GM12878 (cell line): ENCODE data around the gene QRFP. TPM values are rescaled to one million over a fixed set of nuclear protein-coding genes. Genes with fewer than 3 reads are reported as not detected.

Experiments used
- ATAC-seq: fragments of 200-7000 bp; cut with Tn5 transposase; 3 replicates; pipeline ENCODE4 v1.9.1; 2020; ENCODE audit warnings: mild to moderate bottlenecking, moderate library complexity
- BruUV-seq: library from RNA; stranded (reverse); fragments of 400-500 nt; replicated peaks from 2 replicates; lab custom pipeline; 2021; lab: Mats Ljungman, UMichigan
- CTCF ChIA-PET: fragments of 300-600 bp; sonication (Branson Sonifier 250); formaldehyde crosslinking; extraction: SDS; loops from one replicate; lab custom pipeline; 2021; ENCODE audit warnings: inconsistent platforms; lab: Yijun Ruan, JAX
- POLR2A ChIA-PET: fragments of 350-600 bp; formaldehyde crosslinking; extraction: SDS; loops from one replicate; lab custom pipeline; 2021; ENCODE audit warnings: inconsistent platforms; lab: Charles Lee
- RAD21 ChIA-PET: fragments of 300-600 bp; sonication (Branson Sonifier 250); formaldehyde crosslinking; loops from one replicate; lab custom pipeline; 2023; ENCODE audit warnings: antibody characterized with exemption; ENCODE audit not compliant: unreplicated experiment; lab: Charles Lee
- SMC1A ChIA-PET: fragments of 300-600 bp; sonication (Branson Sonifier 250); formaldehyde crosslinking; loops from one replicate; lab custom pipeline; 2023; ENCODE audit not compliant: unreplicated experiment, uncharacterized antibody; lab: Charles Lee
- DNase-seq: peaks from one replicate; pipeline ENCODE4 v3.0.0-alpha.2; 2011; ENCODE audit warnings: low read depth, low spot score
- FAIRE-seq: peaks from 3 replicates; lab custom pipeline; 2011; peaks lifted over from hg19 to GRCh38; lab: Jason Lieb, UNC
- H2AFZ ChIP-seq: 2 replicates; pipeline ENCODE4 v1.6.0; 2011; ENCODE audit warnings: low read depth, low read length, control low read depth; ENCODE audit not compliant: control insufficient read depth
- H3K27ac ChIP-seq: 2 replicates; pipeline ENCODE4 v1.5.1; 2011; ENCODE audit warnings: control low read depth; ENCODE audit not compliant: control insufficient read depth, insufficient read depth
- H3K27me3 ChIP-seq, 2 experiments: replicated peaks in 1 of 2; 2 replicates each; pipeline versions ENCODE4 v1.6.0 to v1.6.1; 2011; ENCODE audit warnings: low read length in 1 of 2; ENCODE audit not compliant: control insufficient read depth in 2 of 2, insufficient read depth in 2 of 2
- H3K36me3 ChIP-seq, 2 experiments: 2 replicates each; pipeline ENCODE4 v1.5.1; 2011; ENCODE audit warnings: low read length in 1 of 2; ENCODE audit not compliant: control insufficient read depth in 2 of 2, insufficient read depth in 2 of 2
- H3K4me1 ChIP-seq: 2 replicates; pipeline ENCODE4 v1.6.1; 2011; ENCODE audit warnings: mild to moderate bottlenecking, low read length, moderate library complexity, mixed read lengths; ENCODE audit not compliant: control insufficient read depth, insufficient read depth
- H3K4me2 ChIP-seq: 2 replicates; pipeline ENCODE4 v1.6.0; 2011; ENCODE audit warnings: control low read depth; ENCODE audit not compliant: control insufficient read depth, insufficient read depth
- H3K4me3 ChIP-seq: fragments of 200-600 bp; sonication (generic); 2 replicates; pipeline ENCODE4 v1.5.1; 2016
- H3K79me2 ChIP-seq: 2 replicates; pipeline ENCODE4 v1.6.0; 2011; ENCODE audit warnings: low read length; ENCODE audit not compliant: control insufficient read depth, insufficient read depth
- H3K9ac ChIP-seq: 2 replicates; pipeline ENCODE4 v1.8.0; 2011; ENCODE audit warnings: low read length, control low read depth, mixed read lengths; ENCODE audit not compliant: control insufficient read depth, insufficient read depth
- H3K9me3 ChIP-seq: replicated peaks from 3 replicates; pipeline ENCODE4 v1.5.1; 2011; ENCODE audit warnings: mild to moderate bottlenecking, low read length; ENCODE audit not compliant: control insufficient read depth, insufficient read depth
- H4K20me1 ChIP-seq: 2 replicates; pipeline ENCODE4 v1.6.0; 2011; ENCODE audit not compliant: control insufficient read depth, insufficient read depth
- MXI1 ChIP-seq: fragments of 150-350 bp; IDR thresholded peaks from 2 replicates; pipeline ENCODE4 v1.6.1; 2011; ENCODE audit warnings: low read depth, mild to moderate bottlenecking, inconsistent platforms, low read length, improper control_type of control experiment
- NBN ChIP-seq: fragments of 450-650 bp; IDR thresholded peaks from 2 replicates; pipeline ENCODE4 v1.6.1; 2016
- PAX5 ChIP-seq: IDR thresholded peaks from 2 replicates; pipeline ENCODE4 v1.6.1; 2011; ENCODE audit warnings: low read depth, low read length, borderline replicate concordance
- RB1 ChIP-seq: fragments of 450-650 bp; formaldehyde crosslinking; IDR thresholded peaks from 2 replicates; pipeline ENCODE4 v1.6.1; 2017; ENCODE audit warnings: mild to moderate bottlenecking, borderline replicate concordance
- TBL1XR1 ChIP-seq: IDR thresholded peaks from 2 replicates; pipeline ENCODE4 v1.6.1; 2012; ENCODE audit warnings: low read depth, low read length, improper control_type of control experiment
- ZNF384 ChIP-seq: IDR thresholded peaks from 2 replicates; pipeline ENCODE4 v1.6.1; 2012; ENCODE audit warnings: low read depth, mild to moderate bottlenecking, low read length, improper control_type of control experiment, borderline replicate concordance
- WGBS: methylation state at CpG from one replicate; pipeline ENCODE4 v1.1.6; 2016; ENCODE audit warnings: low lambda C conversion rate; ENCODE audit not compliant: insufficient replicate concordance, insufficient coverage; ENCODE audit errors: missing lambda C conversion rate; 5-methylcytosine and 5-hydroxymethylcytosine counted together
- in situ Hi-C: fragments of 300-500 bp; cut with MboI; formaldehyde crosslinking; loops from 9 replicates; pipeline ENCODE4 v1.14.3; 2018; ENCODE audit warnings: mixed read lengths
- intact Hi-C: fragments of 100-400 bp; cut with micrococcal nuclease; formaldehyde crosslinking; loops from one replicate; pipeline ENCODE4 v1.14.2; 2022; ENCODE audit not compliant: unreplicated experiment
- polyA plus RNA-seq, 11 experiments: library from polyadenylated mRNA; depleted of rRNA in 4 of 11; unstranded in 6 of 11; stranded (reverse) in 5 of 11; fragments of >200 nt; fragmentation: Nextera tagmentation in 4 of 11; fragmentation: Illumina TruSeq in 1 of 11; extraction: Ambion mirVana in 4 of 11; extraction: Trizol in 1 of 11; gene quantifications; 1 replicate in 1 of 11; 2 replicates in 10 of 11; pipeline versions ENCODE4 v1.2.1 to v1.2.3, GENCODE V29; 2011 to 2016; ENCODE audit warnings: inconsistent platforms in 2 of 11, missing spikeins in 2 of 11, low read depth in 1 of 11
- total RNA-seq, 4 experiments: library from RNA; depleted of rRNA in 3 of 4; stranded (reverse); fragments of >200 nt in 3 of 4; fragmentation: Illumina TruSeq in 1 of 4; extraction: Trizol in 1 of 4; gene quantifications; 2 replicates each; pipeline versions ENCODE4 v1.2.1 to v1.2.3, GENCODE V29; 2013 to 2021
- TF ChIP-seq, protein P1 (sequence below): IDR thresholded peaks from 2 replicates; pipeline ENCODE4 v1.6.1; 2011; ENCODE audit warnings: borderline replicate concordance, low read depth, mild to moderate bottlenecking, moderate library complexity, mixed read lengths, low read length; ENCODE audit not compliant: insufficient read depth; ENCODE audit errors: extremely low read length

Gene QRFP
- total and polyA plus RNA-seq, 10 of the 15 experiments (the other 5 are each of a cell fraction or from before 2014, with no cell fraction given) = not detected

DNA sequence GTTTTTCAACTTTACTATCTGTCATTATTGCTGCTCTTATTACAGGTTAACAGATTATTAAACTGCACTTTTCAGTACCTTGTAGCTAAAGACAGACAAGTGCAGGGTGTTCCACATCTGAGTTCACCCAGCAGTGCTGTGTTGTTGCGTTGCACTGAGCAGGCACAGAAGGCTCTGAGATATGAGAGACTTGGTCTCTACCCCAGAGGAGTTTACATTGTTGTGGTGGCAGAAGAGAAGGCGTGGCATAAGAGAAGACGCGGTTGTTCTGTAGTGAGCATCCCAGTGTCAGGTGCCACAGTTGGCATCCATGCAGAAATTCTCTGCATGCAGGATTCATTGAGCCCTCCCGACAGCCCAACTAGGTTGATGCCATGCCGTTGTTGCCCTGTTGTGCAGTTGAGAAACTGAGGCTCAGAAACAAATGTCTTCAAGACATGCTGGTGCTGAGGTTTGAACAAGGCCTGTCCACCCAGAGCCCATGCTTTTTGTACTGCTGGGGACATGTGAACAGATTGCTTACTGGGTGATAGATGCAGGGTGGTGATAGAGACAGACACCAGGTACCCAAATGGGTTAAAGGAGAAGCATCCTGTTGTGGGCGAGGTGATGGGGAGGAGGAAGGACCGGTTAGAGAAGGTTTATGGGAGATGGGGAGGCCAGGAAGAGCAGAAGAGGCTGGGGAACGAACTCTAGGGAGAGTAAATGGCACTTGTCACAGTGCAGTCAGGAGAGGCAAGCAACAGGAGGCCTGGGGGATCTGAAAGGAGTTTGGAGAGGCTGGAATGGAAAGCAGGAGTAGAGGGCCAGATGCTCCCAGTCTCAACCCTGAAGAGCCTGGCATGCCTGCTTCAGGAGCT is 53.3 kb downstream of the QRFP start:
- Histone ChIP-seq H3K4me3 (no peak overlapping the region), H3K4me1 (no peaks in the 10 kb centered on the region; the same call in 1 of the 2 replicates), H3K79me2 (peaks cover 28% of the 10 kb centered on the region), H3K27ac (no peak overlapping the region), H4K20me1 (no peaks in the 10 kb centered on the region), H2AFZ (no peak overlapping the region), H3K36me3 (no peaks in the 10 kb centered on the region; a peak in 1 of 4 replicates), H3K27me3 (no peaks in the 10 kb centered on the region), H3K4me2 (no peak overlapping the region), H3K9me3 (no peaks in the 10 kb centered on the region), H3K9ac (no peak overlapping the region)
- no peak for ATAC-seq
- no peak for DNase-seq
- WGBS = 93% methylated on average over 9 of the region's 9 CpGs
- FAIRE-seq = no peak
- in situ Hi-C loops (no loop called here), intact Hi-C loops (no loop called here)
- no TSS peak for BruUV-seq
- RAD21 ChIA-PET = no interaction called here
- CTCF ChIA-PET = interaction anchor here (1.3 kb wide), 1 partner anchor 24 kb away, joined by 4 read pairs; no protein-coding TSS in a partner anchor
- POLR2A ChIA-PET = no interaction called here
- TF ChIP-seq MXI1 = no peak
- no peak for TF ChIP-seq TBL1XR1
- TF ChIP-seq NBN = no peak
- TF ChIP-seq, protein P1, sequence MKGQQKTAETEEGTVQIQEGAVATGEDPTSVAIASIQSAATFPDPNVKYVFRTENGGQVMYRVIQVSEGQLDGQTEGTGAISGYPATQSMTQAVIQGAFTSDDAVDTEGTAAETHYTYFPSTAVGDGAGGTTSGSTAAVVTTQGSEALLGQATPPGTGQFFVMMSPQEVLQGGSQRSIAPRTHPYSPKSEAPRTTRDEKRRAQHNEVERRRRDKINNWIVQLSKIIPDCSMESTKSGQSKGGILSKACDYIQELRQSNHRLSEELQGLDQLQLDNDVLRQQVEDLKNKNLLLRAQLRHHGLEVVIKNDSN = no peak
- no peak for TF ChIP-seq ZNF384
- TF ChIP-seq PAX5 = no peak
- TF ChIP-seq RB1 = no peak
- SMC1A ChIA-PET = interaction anchor here (0.7 to 1.7 kb wide), 4 partner anchors 22 to 75 kb away, joined by 3 to 4 read pairs (median 3); no protein-coding TSS in a partner anchor

Other genes starting within 250 kb of the QRFP start
- gene PRDM12, start 232.2 kb downstream of the QRFP start, total RNA-seq (2014; rRNA removed) = not detected in 2 replicates
- not detected in 2 replicates for gene PRDM12, start 232.2 kb downstream of the QRFP start, total RNA-seq (2014; rRNA removed; fragmentation: Illumina TruSeq; extraction: Trizol)
- not detected in 2 replicates for gene PRDM12, start 232.2 kb downstream of the QRFP start, total RNA-seq (2021)
- gene PRDM12, start 232.2 kb downstream of the QRFP start, polyA plus RNA-seq (2011; rRNA removed) = not detected in 2 replicates
- not detected in 2 replicates for gene PRDM12, start 232.2 kb downstream of the QRFP start, polyA plus RNA-seq (2014; fragmentation: Illumina TruSeq; extraction: Trizol)
- not detected for gene PRDM12, start 232.2 kb downstream of the QRFP start, polyA plus RNA-seq (2014; fragmentation: Nextera tagmentation; extraction: Ambion mirVana)
- not detected in 2 replicates for gene PRDM12, start 232.2 kb downstream of the QRFP start, polyA plus RNA-seq (2014; rRNA removed)
- not detected for gene PRDM12, start 232.2 kb downstream of the QRFP start, polyA plus RNA-seq (2016; fragmentation: Nextera tagmentation; extraction: Ambion mirVana)
- gene EXOSC2, start 203.0 kb downstream of the QRFP start, total RNA-seq (2014; rRNA removed) = 39.3 and 42.9 TPM in 2 replicates
- 51.7 and 55.0 TPM in 2 replicates for gene EXOSC2, start 203.0 kb downstream of the QRFP start, total RNA-seq (2014; rRNA removed; fragmentation: Illumina TruSeq; extraction: Trizol)
- gene EXOSC2, start 203.0 kb downstream of the QRFP start, total RNA-seq (2021) = 45.6 and 53.2 TPM in 2 replicates
- 47.3 and 54.1 TPM in 2 replicates for gene EXOSC2, start 203.0 kb downstream of the QRFP start, polyA plus RNA-seq (2011; rRNA removed)
- gene EXOSC2, start 203.0 kb downstream of the QRFP start, polyA plus RNA-seq (2014; fragmentation: Illumina TruSeq; extraction: Trizol) = 52.0 and 64.1 TPM in 2 replicates
- gene EXOSC2, start 203.0 kb downstream of the QRFP start, polyA plus RNA-seq (2014; fragmentation: Nextera tagmentation; extraction: Ambion mirVana) = 10 to 100 TPM; 26.3 to 48.8 TPM
- 41.6 and 42.6 TPM in 2 replicates for gene EXOSC2, start 203.0 kb downstream of the QRFP start, polyA plus RNA-seq (2014; rRNA removed)
- gene EXOSC2, start 203.0 kb downstream of the QRFP start, polyA plus RNA-seq (2016; fragmentation: Nextera tagmentation; extraction: Ambion mirVana) = 10 to 100 TPM; 46.6 to 51.7 TPM
- 15.9 and 16.8 TPM in 2 replicates for gene ABL1, start 61.6 kb downstream of the QRFP start, total RNA-seq (2014; rRNA removed)
- 11.4 and 13.4 TPM in 2 replicates for gene ABL1, start 61.6 kb downstream of the QRFP start, total RNA-seq (2014; rRNA removed; fragmentation: Illumina TruSeq; extraction: Trizol)
- 49.5 and 51.5 TPM in 2 replicates for gene ABL1, start 61.6 kb downstream of the QRFP start, total RNA-seq (2021)
- gene ABL1, start 61.6 kb downstream of the QRFP start, polyA plus RNA-seq (2011; rRNA removed) = 8.8 and 13.2 TPM in 2 replicates
- gene ABL1, start 61.6 kb downstream of the QRFP start, polyA plus RNA-seq (2014; fragmentation: Illumina TruSeq; extraction: Trizol) = 18.4 and 23.4 TPM in 2 replicates
- 1 to 10 TPM in 1 of 2 experiments, under 1 TPM in 1; 0.79 to 1.6 TPM for gene ABL1, start 61.6 kb downstream of the QRFP start, polyA plus RNA-seq (2014; fragmentation: Nextera tagmentation; extraction: Ambion mirVana)
- gene ABL1, start 61.6 kb downstream of the QRFP start, polyA plus RNA-seq (2014; rRNA removed) = 36.3 and 36.7 TPM in 2 replicates
- gene ABL1, start 61.6 kb downstream of the QRFP start, polyA plus RNA-seq (2016; fragmentation: Nextera tagmentation; extraction: Ambion mirVana) = 10 to 100 TPM; 15.9 to 18.4 TPM
- 2.5 TPM in 1 of 2 replicates, not detected in the other for gene FIBCD1, start 42.4 kb upstream of the QRFP start, total RNA-seq (2014; rRNA removed)
- not detected in 2 replicates for gene FIBCD1, start 42.4 kb upstream of the QRFP start, total RNA-seq (2014; rRNA removed; fragmentation: Illumina TruSeq; extraction: Trizol)
- 0.08 and 0.95 TPM in 2 replicates for gene FIBCD1, start 42.4 kb upstream of the QRFP start, total RNA-seq (2021)
- 0.07 TPM in 1 of 2 replicates, not detected in the other for gene FIBCD1, start 42.4 kb upstream of the QRFP start, polyA plus RNA-seq (2011; rRNA removed)
- gene FIBCD1, start 42.4 kb upstream of the QRFP start, polyA plus RNA-seq (2014; fragmentation: Illumina TruSeq; extraction: Trizol) = not detected in 2 replicates
- not detected for gene FIBCD1, start 42.4 kb upstream of the QRFP start, polyA plus RNA-seq (2014; fragmentation: Nextera tagmentation; extraction: Ambion mirVana)
- 0.04 and 0.41 TPM in 2 replicates for gene FIBCD1, start 42.4 kb upstream of the QRFP start, polyA plus RNA-seq (2014; rRNA removed)
- under 1 TPM in 1 of 2 experiments, not detected in 1; 0.44 TPM for gene FIBCD1, start 42.4 kb upstream of the QRFP start, polyA plus RNA-seq (2016; fragmentation: Nextera tagmentation; extraction: Ambion mirVana)
- gene LAMC3, start 112.4 kb upstream of the QRFP start, total RNA-seq (2014; rRNA removed) = under 0.01 TPM in 1 of 2 replicates, not detected in the other
- gene LAMC3, start 112.4 kb upstream of the QRFP start, total RNA-seq (2014; rRNA removed; fragmentation: Illumina TruSeq; extraction: Trizol) = not detected in 2 replicates
- 0.08 TPM in 1 of 2 replicates, not detected in the other for gene LAMC3, start 112.4 kb upstream of the QRFP start, total RNA-seq (2021)
- gene LAMC3, start 112.4 kb upstream of the QRFP start, polyA plus RNA-seq (2011; rRNA removed) = not detected in 2 replicates
- gene LAMC3, start 112.4 kb upstream of the QRFP start, polyA plus RNA-seq (2014; fragmentation: Illumina TruSeq; extraction: Trizol) = not detected in 2 replicates
- gene LAMC3, start 112.4 kb upstream of the QRFP start, polyA plus RNA-seq (2014; fragmentation: Nextera tagmentation; extraction: Ambion mirVana) = not detected
- gene LAMC3, start 112.4 kb upstream of the QRFP start, polyA plus RNA-seq (2014; rRNA removed) = not detected in 2 replicates
- not detected for gene LAMC3, start 112.4 kb upstream of the QRFP start, polyA plus RNA-seq (2016; fragmentation: Nextera tagmentation; extraction: Ambion mirVana)
- not detected in 2 replicates for gene AIF1L, start 199.7 kb upstream of the QRFP start, total RNA-seq (2014; rRNA removed)
- not detected in 2 replicates for gene AIF1L, start 199.7 kb upstream of the QRFP start, total RNA-seq (2014; rRNA removed; fragmentation: Illumina TruSeq; extraction: Trizol)
- gene AIF1L, start 199.7 kb upstream of the QRFP start, total RNA-seq (2021) = 0.15 TPM in 1 of 2 replicates, not detected in the other
- gene AIF1L, start 199.7 kb upstream of the QRFP start, polyA plus RNA-seq (2011; rRNA removed) = 0.07 TPM in 1 of 2 replicates, not detected in the other
- gene AIF1L, start 199.7 kb upstream of the QRFP start, polyA plus RNA-seq (2014; fragmentation: Illumina TruSeq; extraction: Trizol) = not detected in 2 replicates
- gene AIF1L, start 199.7 kb upstream of the QRFP start, polyA plus RNA-seq (2014; fragmentation: Nextera tagmentation; extraction: Ambion mirVana) = not detected
- not detected in 2 replicates for gene AIF1L, start 199.7 kb upstream of the QRFP start, polyA plus RNA-seq (2014; rRNA removed)
- gene AIF1L, start 199.7 kb upstream of the QRFP start, polyA plus RNA-seq (2016; fragmentation: Nextera tagmentation; extraction: Ambion mirVana) = under 1 TPM in 1 of 2 experiments, not detected in 1; 0.08 TPM
- gene NUP214, start 228.8 kb upstream of the QRFP start, total RNA-seq (2014; rRNA removed) = 11.0 and 16.7 TPM in 2 replicates
- gene NUP214, start 228.8 kb upstream of the QRFP start, total RNA-seq (2014; rRNA removed; fragmentation: Illumina TruSeq; extraction: Trizol) = 16.2 and 18.6 TPM in 2 replicates
- gene NUP214, start 228.8 kb upstream of the QRFP start, total RNA-seq (2021) = 53.8 and 54.3 TPM in 2 replicates
- gene NUP214, start 228.8 kb upstream of the QRFP start, polyA plus RNA-seq (2011; rRNA removed) = 6.5 and 11.7 TPM in 2 replicates
- 30.8 and 40.0 TPM in 2 replicates for gene NUP214, start 228.8 kb upstream of the QRFP start, polyA plus RNA-seq (2014; fragmentation: Illumina TruSeq; extraction: Trizol)
- 10 to 100 TPM; 16.9 to 18.3 TPM for gene NUP214, start 228.8 kb upstream of the QRFP start, polyA plus RNA-seq (2014; fragmentation: Nextera tagmentation; extraction: Ambion mirVana)
- 15.8 and 18.5 TPM in 2 replicates for gene NUP214, start 228.8 kb upstream of the QRFP start, polyA plus RNA-seq (2014; rRNA removed)
- gene NUP214, start 228.8 kb upstream of the QRFP start, polyA plus RNA-seq (2016; fragmentation: Nextera tagmentation; extraction: Ambion mirVana) = 10 to 100 TPM; 27.2 to 34.5 TPM